OCI-LY3 (cell line): Measurements from ENCODE around the gene OR9A4.

Source experiments
- EZH2phosphoT487 ChIP-seq: fragments of 200-600 bp; shearing (Covaris generic); IDR thresholded peaks from 2 replicates; pipeline ENCODE4 v1.6.1; 2018; ENCODE audit warnings: antibody characterized with exemption, mixed run types, low read depth
- TF ChIP-seq, protein P1 (sequence below): fragments of 200-600, 300-600 bp; sonication (generic); IDR thresholded peaks from 2 replicates; pipeline ENCODE4 v1.5.1; 2014; ENCODE audit warnings: antibody characterized with exemption, low read length, low read depth

DNA sequence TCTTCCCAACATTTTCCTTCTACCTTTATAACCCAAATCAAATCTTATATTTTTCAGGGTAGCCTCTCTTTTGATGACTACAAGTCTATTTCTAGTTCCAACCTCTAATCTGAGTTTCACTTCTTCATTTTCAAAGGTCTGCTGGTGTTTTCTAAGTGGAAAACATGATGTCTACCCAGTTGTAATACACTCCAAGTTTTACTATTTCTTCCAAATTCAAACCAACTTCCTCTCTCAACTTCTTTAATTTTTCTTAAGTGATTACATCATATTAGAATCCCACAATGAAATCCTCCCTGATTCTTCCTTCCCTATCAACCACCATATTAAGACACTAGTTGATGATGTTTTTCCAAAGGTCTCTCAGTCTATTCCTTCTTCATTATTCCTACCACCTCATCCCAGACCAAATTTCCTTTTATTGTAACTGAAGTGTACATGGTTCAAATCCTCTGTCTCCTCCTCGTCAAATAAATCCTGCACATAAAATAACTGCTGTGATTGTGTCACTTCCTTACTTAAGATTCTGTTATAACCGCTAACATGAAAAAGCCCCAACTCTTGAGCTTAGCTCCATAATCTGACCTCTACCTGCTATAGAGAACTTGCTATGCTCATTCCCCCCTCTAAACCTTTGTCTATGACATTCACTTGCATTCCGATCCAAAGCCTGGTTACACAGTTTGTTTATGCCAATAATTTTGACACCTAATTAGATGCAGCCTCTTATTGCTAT lies 44.7 kb downstream of the OR9A4 start:
- TF ChIP-seq EZH2phosphoT487: no peak
- TF ChIP-seq, protein P1, sequence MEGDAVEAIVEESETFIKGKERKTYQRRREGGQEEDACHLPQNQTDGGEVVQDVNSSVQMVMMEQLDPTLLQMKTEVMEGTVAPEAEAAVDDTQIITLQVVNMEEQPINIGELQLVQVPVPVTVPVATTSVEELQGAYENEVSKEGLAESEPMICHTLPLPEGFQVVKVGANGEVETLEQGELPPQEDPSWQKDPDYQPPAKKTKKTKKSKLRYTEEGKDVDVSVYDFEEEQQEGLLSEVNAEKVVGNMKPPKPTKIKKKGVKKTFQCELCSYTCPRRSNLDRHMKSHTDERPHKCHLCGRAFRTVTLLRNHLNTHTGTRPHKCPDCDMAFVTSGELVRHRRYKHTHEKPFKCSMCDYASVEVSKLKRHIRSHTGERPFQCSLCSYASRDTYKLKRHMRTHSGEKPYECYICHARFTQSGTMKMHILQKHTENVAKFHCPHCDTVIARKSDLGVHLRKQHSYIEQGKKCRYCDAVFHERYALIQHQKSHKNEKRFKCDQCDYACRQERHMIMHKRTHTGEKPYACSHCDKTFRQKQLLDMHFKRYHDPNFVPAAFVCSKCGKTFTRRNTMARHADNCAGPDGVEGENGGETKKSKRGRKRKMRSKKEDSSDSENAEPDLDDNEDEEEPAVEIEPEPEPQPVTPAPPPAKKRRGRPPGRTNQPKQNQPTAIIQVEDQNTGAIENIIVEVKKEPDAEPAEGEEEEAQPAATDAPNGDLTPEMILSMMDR: no peak
